NK-92 (cell line): ENCODE results near the gene EHMT1.
"Not testable (repeated sequence)": the region's sequence is repeated elsewhere in the genome, so short reads cannot be mapped to it uniquely, and the experiment has no call there.

ENCODE experiments used
- DNase-seq: peaks from one replicate; lab custom pipeline; 2025; ENCODE audit not compliant: unreplicated experiment; lab: John Stamatoyannopoulos, UW

EHMT1 gene

GRCh38 chr9:137838576-137838975 is 219.8 kb downstream of the EHMT1 start:
- no peak for DNase-seq

GRCh38 chr9:137843355-137843754 is 224.6 kb downstream of the EHMT1 start:
- DNase-seq, result no peak

GRCh38 chr9:137851516-137852267 is 232.9 kb downstream of the EHMT1 start:
- DNase-seq, result no peak

GRCh38 chr9:137853392-137853995 is 234.7 kb downstream of the EHMT1 start:
- DNase-seq, result no peak

GRCh38 chr9:137860361-137860760 is 241.6 kb downstream of the EHMT1 start:
- no peak for DNase-seq

GRCh38 chr9:137865581-137866145 is 246.9 kb downstream of the EHMT1 start:
- no peak for DNase-seq

DNA sequence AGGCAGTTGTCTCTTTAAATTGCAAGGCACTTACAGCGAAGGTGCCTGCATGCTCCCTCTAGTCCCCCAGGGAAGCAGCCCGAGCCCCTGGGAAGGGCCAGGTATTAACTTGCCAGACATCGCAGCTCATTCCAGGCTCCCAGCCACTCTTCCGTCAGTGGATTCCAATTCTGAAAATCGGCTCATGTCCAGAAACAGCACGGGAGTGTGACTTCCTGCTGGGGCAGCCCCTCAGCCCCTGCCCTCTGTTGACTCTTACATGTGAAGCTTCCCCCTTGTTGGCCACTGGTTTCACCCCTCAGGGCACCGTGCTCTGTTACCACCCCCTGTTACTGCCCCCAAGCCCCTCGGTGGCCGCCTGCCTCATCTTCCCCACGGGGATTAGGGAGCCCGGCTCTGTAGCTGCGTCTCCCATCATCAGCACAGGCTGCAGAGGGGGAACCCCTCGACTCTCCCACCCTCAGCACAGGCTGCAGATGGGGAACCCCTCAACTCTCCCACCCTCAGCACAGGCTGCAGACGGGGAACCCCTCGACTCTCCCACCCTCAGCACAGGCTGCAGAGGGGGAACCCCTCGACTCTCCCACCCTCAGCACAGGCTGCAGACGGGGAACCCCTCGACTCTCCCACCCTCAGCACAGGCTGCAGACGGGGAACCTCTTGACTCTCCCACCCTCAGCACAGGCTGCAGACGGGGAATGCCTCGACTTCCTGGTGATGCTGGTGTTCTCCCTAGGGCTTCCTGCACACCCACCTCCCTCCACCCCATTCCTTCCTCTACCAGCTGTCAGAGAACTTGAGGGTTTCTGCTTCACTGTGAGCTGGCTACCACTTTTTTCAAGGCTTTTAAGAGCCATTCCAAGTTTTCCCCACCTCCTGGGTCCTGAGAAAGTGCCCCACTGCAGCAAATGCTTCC is 247.7 kb downstream of the EHMT1 start:
- DNase-seq, result no peak

- DNase-seq, result no peak
Observed at GRCh38 chr9:137870432-137870831, 251.6 kb downstream of the EHMT1 start.

DNA sequence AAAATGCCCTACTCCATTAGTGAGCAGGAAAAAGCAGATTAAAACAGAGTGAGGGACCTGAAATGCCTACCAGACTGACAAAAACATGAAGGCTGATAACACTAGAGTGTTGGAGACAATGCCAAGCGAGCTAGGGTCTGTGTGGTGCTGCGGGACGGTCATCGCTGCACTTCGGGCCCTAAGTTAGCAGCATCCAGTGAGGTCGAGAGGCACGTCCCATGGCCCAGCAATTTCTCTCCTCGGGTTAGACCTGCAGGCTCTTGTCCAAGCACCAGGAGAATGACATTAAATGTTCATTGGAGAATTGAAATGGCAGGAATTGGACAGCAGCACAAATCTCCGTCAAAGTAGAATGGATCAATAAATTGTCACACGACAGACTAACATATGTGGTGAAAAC is 253.5 kb downstream of the EHMT1 start:
- DNase-seq, result no peak

DNA sequence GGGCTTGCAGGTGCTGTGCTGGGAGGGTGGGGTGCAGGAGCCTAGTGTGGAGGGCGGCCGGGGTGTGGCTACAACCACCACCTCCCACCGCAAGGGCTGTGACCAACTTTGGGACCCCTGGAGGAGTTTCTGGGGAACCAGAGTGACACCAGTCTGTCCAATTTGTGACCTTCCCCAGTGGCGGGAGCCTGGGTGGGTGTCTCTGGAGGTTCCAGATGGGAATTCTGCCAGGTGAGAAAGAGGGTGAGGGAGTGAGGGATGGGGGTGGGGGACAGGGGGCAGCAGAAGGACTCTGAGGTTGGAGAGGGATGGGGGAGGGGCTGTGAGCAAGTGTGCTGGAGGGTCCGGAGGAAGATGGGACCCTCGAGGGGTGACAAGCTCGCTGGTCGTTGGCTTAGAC is 254.6 kb downstream of the EHMT1 start:
- no peak for DNase-seq

DNA sequence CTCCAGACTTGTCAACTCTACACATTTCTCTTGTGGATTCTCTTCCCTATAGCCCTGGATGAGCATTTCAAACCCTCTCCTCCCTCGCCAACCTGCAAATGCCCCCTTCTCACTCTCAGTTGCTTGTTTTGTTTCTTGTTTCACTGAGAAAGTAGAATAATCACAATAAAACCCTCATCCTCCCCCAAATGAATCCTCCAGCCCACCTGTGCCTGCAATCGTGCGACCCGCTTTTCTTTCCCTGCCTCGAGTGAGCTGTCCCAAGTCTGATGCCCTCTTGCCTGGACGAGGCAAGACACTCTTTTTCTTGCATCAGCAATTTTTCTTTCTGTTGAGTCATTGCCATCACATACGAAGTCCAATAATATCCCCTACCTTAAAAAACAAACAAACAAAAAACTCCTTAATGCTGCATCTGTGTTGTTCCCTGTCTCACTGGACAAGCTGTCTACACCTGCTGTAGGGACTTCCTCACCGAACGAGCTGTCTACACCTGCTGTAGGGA is 255.1 kb downstream of the EHMT1 start:
- DNase-seq, result no peak

DNA sequence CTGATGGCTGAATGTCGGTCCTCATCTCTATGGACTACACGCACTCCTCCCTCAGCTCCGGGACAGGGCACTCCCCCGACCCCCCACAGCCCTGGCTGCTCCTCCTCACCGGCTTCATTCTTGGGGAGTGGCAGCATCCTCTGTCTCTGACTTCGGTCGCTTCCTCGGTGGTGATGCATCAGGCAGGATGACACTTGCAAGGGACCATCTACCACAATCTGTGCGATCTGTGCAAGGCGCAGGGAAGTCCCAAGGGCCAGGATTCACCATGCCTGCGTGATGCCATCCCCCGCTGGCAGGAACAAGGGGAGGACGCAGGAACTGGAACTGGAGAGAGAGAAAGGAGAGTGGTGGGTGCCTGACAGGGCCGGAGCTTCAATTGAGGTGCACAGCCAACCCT is 256.5 kb downstream of the EHMT1 start:
- no peak for DNase-seq

GRCh38 chr9:137875846-137876245 is 257.0 kb downstream of the EHMT1 start:
- no peak for DNase-seq

GRCh38 chr9:137876269-137876668 is 257.5 kb downstream of the EHMT1 start:
- DNase-seq, result no peak

- DNase-seq, result no peak
Observed at GRCh38 chr9:137876781-137877386, 258.1 kb downstream of the EHMT1 start.

GRCh38 chr9:137877506-137878122 is 258.8 kb downstream of the EHMT1 start, which contains the start of gene CACNA1B:
Gene CACNA1B (plus strand): TSS chr9:137877782. CDS start chr9:137877934, 152 bp downstream.
- not testable (repeated sequence) for DNase-seq

DNA sequence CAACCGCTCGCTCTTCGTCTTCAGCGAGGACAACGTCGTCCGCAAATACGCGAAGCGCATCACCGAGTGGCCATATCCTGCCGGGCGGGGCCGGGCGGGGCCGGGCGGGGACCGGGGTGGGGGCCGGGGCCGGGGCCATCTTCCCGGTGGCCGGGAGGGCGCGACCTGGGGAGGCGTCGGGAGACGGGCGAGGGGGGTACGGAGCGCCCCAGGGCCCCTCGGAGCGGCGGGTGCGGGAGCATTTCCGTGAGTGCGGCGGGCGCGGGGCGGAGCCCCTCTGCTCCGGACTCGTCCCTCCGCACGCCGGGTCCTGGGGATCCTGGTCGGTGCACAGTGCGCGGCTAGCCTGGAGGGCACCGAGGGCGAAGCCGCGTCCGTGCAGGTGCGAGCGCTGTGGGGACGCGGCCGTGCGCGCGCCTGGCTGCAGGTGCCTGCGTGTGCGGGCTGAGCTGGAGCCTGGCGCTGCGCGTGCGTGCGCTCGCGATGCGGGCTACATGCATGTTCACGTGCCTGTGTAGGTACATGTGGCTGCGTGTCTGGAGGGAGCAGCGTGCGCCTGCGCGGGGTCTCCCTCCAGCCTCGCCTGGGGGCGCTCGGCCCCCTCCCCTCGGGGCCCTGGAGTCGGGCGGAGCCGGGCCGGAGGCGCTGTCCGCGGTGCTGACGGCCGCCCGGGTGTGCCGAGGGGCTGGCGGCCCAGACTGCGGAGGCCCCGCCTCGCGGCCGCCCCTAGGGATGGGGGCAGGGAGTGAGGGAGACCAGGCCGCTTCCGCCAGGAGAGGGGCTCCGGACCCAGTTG is 259.5 kb downstream of the EHMT1 start:
- no peak for DNase-seq

DNA sequence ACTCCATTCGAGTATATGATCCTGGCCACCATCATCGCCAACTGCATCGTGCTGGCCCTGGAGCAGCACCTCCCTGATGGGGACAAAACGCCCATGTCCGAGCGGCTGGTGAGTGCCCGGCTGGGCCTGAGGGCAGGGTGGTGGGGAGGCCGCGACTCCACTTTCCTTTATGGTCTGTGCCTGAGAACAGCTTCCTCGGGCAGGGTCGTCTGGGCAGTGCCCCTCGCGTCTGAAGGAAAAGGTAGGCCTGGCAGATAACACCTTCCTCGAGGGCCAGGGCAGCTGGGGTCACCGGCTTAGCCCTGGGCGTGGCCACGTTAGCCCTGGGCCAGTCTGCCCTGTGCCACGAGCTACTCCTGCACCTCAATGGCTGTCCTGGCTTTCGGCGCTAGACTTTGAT is 260.2 kb downstream of the EHMT1 start:
- DNase-seq, result no peak

GRCh38 chr9:137879566-137880150 is 260.9 kb downstream of the EHMT1 start:
- no peak for DNase-seq
